Activated CD4-positive, CD25-positive, alpha-beta regulatory T cell treated with anti-CD3 and anti-CD28 coated beads, Interleukin-2, amount 50 U/mL, for 72 hours (primary cell): ENCODE data around the gene PALMD.

Source experiments
- DNase-seq: peaks from one replicate; pipeline ENCODE4 v3.0.0; 2021

PALMD gene

DNA sequence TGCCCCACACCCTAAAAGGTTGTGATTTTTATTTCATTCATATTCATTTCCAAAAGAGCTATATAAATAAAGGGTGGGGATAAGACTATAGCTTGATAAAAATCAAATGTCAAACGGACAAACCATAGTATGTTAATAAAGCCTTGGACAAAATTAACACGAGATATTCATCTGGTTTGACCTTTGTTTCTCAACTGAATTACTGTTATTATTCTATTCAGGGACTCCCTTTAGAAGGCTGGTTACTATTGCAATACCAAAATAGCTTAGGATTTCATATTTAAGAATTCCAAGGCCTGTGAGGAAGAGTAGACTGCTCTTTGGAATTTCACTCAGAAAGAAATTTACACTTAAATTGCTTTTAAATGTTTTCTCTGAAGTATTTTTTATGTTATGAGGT is 10.2 kb upstream of the PALMD start:
- DNase-seq: no peak

- DNase-seq: no peak
Measured at GRCh38 chr1:99636647-99637175, 9.2 kb upstream of the PALMD start.

- DNase-seq: no peak
Measured at GRCh38 chr1:99638853-99639252, 7.1 kb upstream of the PALMD start.

DNA sequence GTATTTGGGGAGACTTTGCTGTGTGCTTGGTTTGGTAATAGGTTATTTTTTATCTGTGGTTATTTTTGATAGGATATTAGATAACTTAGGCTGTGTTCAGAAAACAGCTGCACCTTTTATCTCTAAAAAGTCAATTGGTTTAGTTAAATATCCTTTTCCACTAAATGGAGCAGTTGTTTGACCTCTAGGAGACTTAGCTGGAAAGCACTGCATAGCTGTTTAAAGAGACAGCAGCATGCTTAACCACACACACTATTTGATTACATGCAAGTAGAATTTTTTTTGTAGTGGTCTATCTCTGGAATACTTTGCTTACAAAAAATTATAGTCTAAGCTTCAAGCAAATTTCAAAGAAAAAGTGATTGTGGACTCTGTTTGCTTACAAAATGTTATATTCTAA is 6.5 kb upstream of the PALMD start:
- no peak for DNase-seq

GRCh38 chr1:99639945-99640344 is 6.0 kb upstream of the PALMD start:
- DNase-seq: no peak

- DNase-seq: no peak
Measured at GRCh38 chr1:99640672-99641071, 5.2 kb upstream of the PALMD start.

DNA sequence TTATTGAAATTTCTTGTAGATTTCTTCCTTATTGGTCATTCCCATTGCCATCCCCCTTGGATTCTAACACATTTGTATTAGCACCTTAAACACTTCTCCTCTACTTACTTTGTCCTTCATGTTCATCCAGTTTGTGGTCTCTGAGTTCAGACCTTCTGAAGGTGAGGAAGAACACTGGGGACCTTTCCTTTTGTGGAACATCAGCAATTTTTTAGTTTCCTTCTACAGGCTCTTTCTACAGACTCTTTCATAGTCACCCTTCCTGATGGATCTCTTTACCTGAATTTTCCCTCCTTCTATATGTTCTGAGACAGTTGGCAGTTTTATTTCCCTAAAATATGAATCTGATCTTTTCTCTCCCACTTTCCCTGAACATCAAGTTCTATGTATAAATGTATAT is 4.4 kb upstream of the PALMD start:
- no peak for DNase-seq

GRCh38 chr1:99642053-99642452 is 3.9 kb upstream of the PALMD start:
- DNase-seq: no peak

- DNase-seq: no peak
Measured at GRCh38 chr1:99643021-99643779, 2.7 kb upstream of the PALMD start.

DNA sequence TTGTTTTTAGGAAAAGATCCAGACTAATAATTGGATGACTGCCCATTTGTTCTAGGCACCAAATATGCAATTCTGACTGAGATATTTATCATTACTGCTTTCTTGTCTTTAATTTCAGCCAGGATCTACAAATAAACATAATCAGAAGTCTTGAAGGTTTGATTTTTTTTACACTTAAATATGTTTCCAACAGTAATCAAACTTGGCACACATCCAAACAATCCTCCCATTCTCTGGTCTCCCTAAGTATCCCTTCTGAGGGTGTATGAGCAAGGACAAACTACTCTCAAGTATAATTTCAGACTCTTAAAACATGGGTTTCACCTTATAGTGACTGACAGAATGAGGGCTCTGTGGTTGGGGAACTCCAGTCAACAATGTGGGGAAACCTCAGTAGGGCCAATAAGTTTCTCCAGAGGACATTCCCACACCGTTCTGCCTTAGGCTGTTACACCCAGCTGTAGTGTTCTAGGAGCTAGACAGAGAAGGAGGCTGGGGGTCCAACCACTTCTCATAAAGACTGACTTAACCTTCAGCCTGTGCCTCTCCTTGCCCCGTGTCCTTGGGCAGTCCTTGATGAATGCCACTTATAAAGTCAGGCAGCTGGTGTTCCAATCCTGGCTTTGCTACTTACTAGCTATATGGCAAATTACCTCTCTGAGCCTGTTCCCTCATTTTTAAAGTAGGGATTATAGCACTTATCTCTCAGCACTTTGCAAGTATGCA is 1.5 kb upstream of the PALMD start:
- DNase-seq: no peak

DNA sequence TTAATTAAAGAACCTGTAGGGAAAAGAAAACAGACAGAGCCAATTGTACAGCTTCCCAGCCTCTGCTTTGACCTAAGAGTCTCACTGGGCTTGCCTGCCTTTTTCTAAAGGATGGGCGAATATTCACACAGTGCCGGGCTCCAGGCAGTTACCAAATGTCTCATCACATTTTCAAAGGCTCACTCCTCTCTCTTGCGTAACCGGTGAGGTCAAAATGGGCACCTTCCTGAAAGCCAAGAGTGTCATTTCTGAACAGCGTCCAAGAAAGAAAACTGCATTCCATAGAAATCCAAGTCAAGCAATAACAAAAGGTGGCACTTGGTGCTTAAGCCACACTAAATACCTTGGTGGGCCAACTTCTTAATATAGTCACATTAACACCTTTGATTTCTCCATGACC is 710 bp upstream of the PALMD start:
- no peak for DNase-seq

GRCh38 chr1:99646868-99647267 is 955 bp downstream of the PALMD start:
- no peak for DNase-seq

DNA sequence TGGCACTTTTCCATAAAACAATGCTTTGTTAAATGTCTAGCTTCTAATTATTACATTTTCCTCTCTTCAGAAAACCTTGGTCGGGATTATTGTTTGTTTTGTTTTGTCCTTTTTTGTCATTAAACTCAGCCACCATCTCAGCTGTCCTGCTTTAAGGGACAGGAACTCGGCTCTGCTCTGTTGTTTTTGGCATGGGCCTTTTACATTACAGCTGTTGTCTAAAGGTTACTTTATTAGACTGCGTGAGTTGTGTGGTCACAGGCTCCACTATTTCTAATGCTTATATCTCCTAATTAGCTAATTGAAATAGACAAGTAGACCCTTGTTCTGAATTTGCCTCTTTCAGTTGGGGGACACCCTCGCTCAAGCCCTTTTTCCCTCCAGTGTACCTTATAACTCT is 1.6 kb downstream of the PALMD start:
- no peak for DNase-seq

- DNase-seq: no peak
Measured at GRCh38 chr1:99648107-99648506, 2.2 kb downstream of the PALMD start.

DNA sequence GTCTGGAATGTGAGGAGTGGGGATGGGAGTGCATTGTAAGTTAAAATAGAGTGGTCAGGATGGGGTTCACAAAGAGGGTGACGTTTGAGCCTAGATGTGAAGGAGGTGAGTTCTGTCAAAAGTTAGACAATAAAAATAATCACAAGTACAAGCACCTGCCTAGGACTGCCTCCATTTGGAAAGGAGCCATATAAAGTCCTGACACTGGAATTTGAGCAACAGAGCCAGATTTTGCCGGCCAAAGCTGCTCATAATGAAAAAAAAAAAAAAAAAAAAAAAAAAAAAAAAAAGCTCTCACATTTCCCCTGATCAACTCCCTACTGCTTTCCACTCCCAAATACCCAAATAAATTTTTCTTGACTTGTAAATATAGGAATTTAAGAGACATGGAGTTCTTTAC is 4.1 kb downstream of the PALMD start:
- no peak for DNase-seq

GRCh38 chr1:99650773-99651437 is 5.0 kb downstream of the PALMD start:
- no peak for DNase-seq

GRCh38 chr1:99652881-99653281 is 7.0 kb downstream of the PALMD start:
- no peak for DNase-seq

GRCh38 chr1:99655376-99655775 is 9.5 kb downstream of the PALMD start:
- DNase-seq: no peak

DNA sequence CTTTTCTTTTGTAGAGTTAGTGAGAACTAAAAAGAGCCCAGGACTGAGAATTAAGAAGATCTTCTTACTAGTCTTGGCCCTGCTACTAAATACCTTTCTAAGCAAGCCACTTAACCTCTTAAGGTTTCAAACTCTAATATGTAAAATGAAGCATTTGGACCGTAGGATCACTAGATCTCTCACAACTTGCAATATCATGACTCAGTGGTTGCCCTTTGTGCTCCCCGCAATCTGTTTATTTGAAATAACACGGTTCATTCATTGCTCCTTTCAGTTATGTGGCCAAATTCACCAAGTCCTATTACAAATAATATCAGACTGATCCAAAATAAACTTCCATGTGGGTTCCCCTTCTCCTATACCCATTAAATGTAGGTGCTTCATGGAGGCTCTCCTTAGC is 10.8 kb downstream of the PALMD start:
- no peak for DNase-seq

DNA sequence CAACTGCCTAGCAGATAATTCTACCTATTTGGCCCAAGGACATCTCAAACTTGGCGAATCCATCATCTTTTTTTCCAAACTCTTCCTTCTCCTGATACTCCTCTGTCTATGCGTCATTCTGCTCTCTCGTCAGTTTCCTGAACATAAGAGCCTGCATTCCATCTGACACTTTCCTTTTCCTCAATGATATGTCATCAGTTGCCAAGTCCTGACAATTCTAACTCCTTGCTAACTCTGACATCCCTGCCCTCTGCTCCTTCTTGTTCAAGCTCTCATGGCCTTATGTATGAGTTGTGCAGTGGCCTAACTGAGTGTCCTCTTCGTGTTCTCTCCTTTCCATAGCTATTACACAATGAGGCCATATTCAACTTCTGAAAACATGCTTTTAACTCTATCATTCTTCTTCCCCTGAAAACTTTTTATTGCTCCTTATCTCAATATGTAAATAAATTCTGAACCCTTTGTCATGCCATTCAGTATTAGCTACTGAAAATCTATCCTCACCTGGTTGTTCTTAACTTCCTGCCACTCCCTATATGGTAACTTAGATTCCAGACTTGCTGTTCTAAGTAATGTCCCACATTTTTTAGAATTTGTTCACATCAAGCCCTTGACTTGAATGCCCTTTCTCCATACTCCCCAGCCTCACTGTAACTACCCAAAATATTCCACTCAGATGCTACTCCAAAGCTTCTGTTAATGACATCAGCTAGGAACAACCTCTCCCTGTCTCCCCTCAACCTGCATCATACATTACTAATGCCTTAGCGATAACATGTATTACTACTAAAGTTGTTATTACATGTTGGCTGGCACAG is 11.5 kb downstream of the PALMD start:
- no peak for DNase-seq

DNA sequence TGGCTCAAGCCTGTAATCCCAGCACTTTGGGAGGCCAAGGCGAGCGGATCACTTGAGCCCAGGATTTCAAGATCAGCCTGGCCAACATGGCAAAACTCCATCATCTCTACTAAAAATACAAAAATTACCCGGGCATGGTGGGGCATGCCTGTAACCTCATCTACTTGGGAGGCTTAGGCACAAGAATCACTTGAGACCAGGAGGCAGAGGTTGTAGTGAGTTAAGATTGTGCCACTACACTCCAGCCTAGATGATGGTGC is 12.0 kb downstream of the PALMD start:
- no peak for DNase-seq

DNA sequence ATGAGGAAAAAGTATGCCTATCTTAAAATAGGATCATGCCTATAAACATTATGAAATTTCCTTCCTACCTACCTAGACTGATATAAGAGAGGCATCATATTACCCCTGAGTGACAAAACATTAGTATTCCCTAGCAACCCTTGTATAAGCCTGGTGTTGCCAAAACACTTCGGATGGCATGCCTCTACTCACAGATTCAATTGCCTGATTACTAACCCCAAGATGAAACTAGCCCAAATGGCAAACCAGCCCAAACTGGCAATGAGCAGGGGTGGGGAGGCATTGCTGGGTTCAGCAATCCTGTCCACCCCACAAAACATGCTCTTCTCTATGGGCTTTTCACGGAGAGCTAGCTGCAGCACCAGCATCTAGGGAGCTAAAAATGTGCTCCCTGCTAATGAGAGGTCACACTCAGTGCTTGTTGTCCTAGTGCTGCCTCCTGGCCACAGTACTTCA is 13.9 kb downstream of the PALMD start:
- no peak for DNase-seq

DNA sequence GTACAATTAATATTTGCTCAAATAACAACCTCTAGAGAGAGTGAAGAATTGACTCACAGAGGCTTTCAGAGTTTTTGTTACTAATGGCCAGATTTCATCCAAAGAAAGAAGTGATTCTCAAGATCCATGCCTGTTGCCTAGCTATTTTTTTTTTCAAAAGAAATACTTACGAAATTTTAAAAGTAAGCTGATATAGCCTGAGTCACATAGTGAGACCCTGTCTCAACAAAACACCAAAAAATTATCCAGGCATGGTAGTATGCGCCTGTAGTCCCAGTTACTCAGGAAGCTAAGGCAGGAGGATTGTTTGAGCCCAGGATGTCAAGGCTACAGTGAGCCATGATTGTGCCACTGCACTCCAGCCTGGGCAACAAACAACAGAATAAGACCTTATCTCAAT is 14.6 kb downstream of the PALMD start:
- no peak for DNase-seq
